Measurements from ENCODE around the gene LCE1A.

DNA sequence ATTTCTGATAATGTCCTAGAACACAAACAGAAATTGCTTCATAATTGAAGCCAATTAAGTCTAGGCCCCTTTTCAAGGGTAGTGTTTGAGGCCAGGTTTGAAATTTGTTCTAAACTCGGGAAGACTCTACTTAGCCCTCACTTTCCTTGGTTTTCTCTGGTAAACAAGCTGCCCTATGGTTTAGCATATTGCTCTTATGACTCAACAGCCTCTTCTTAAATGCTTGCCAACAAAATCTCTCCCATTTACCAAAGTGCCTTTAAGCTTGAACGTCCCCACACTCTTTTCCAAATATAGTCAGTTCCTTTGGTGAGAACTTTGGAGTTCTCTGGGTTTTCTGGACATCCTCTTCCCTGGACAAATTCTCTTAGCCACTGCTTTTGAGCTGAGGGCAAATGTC lies 9.6 kb downstream of the LCE1A start:
- TF ChIP-seq CTCF (IDR thresholded peaks at IDR 0.05) (no peak), POLR2AphosphoS5 (IDR thresholded peaks at IDR 0.05) (no peak), POLR2A (IDR thresholded peaks at IDR 0.05) (no peak), EP300 (IDR thresholded peaks at IDR 0.05) (no peak)

Measured in gastroesophageal sphincter (tissue), 3 donors.